ENCODE results near the gene WDR46.
A peak's percentile ranks its signal among the peaks of the same experiment; 100 is the strongest.

The WDR46 gene

GRCh38 chr6:33249732-33250630 lies 39.1 kb downstream of the WDR46 start:
- peak overlapping the region; percentile 61 for H3K27ac ChIP-seq (ENCODE audit: low read length)
- H3K4me3 ChIP-seq (ENCODE audit: low read length) = peak overlapping the region; percentile 93
- H3K36me3 ChIP-seq (ENCODE audit: insufficient read depth, low read depth, low read length) = peaks cover 10% of the 10 kb centered on the region
- peaks cover 7% of the 10 kb centered on the region; the same call in 1 of the 2 replicates for H3K4me1 ChIP-seq (ENCODE audit: insufficient read depth, low read length)
- peaks cover 33% of the 10 kb centered on the region for H3K27me3 ChIP-seq (ENCODE audit: insufficient read depth, low read length)
- H3K9me3 ChIP-seq (ENCODE audit: insufficient read depth, low read depth, low read length) = no peaks in the 10 kb centered on the region
- H3K9ac ChIP-seq (ENCODE audit: low read depth, low read length) = peak overlapping the region; percentile 92

- H3K9ac ChIP-seq (ENCODE audit: low read depth, low read length) = peak overlapping the region; percentile 92
- peaks cover 7% of the 10 kb centered on the region; the same call in 1 of the 2 replicates for H3K4me1 ChIP-seq (ENCODE audit: insufficient read depth, low read length)
- peaks cover 33% of the 10 kb centered on the region for H3K27me3 ChIP-seq (ENCODE audit: insufficient read depth, low read length)
- H3K9me3 ChIP-seq (ENCODE audit: insufficient read depth, low read depth, low read length) = no peaks in the 10 kb centered on the region
- H3K27ac ChIP-seq (ENCODE audit: low read length) = peak overlapping the region; percentile 61
- H3K4me3 ChIP-seq (ENCODE audit: low read length) = peak overlapping the region; percentile 93
- peaks cover 10% of the 10 kb centered on the region for H3K36me3 ChIP-seq (ENCODE audit: insufficient read depth, low read depth, low read length)
These were observed 39.9 kb downstream of the WDR46 start for GRCh38 chr6:33248932-33249731.

- H3K9ac ChIP-seq (ENCODE audit: low read depth, low read length) = peak overlapping the region; percentile 58; the same call in 1 of the 2 replicates
- peak overlapping the region; percentile 93 for H3K4me3 ChIP-seq (ENCODE audit: low read length)
- H3K36me3 ChIP-seq (ENCODE audit: insufficient read depth, low read depth, low read length) = peaks cover 10% of the 10 kb centered on the region
- peaks cover 7% of the 10 kb centered on the region; the same call in 1 of the 2 replicates for H3K4me1 ChIP-seq (ENCODE audit: insufficient read depth, low read length)
- H3K27me3 ChIP-seq (ENCODE audit: insufficient read depth, low read length) = peaks cover 33% of the 10 kb centered on the region
- H3K9me3 ChIP-seq (ENCODE audit: insufficient read depth, low read depth, low read length) = no peaks in the 10 kb centered on the region
- no peak overlapping the region for H3K27ac ChIP-seq (ENCODE audit: low read length)
These were observed 40.5 kb downstream of the WDR46 start for GRCh38 chr6:33248643-33248931.

GRCh38 chr6:33247977-33248642 lies 40.9 kb downstream of the WDR46 start:
- Histone ChIP-seq H3K27ac (ENCODE audit: low read length) (no peak overlapping the region), H3K4me3 (ENCODE audit: low read length) (peak overlapping the region; percentile 93), H3K36me3 (ENCODE audit: insufficient read depth, low read depth, low read length) (peaks cover 10% of the 10 kb centered on the region), H3K4me1 (ENCODE audit: insufficient read depth, low read length) (peaks cover 7% of the 10 kb centered on the region; the same call in 1 of the 2 replicates), H3K9me3 (ENCODE audit: insufficient read depth, low read depth, low read length) (no peaks in the 10 kb centered on the region), H3K27me3 (ENCODE audit: insufficient read depth, low read length) (peaks cover 38% of the 10 kb centered on the region), H3K9ac (ENCODE audit: low read depth, low read length) (peak overlapping the region; percentile 74; the same call in 1 of the 2 replicates)

- H3K27me3 ChIP-seq (ENCODE audit: insufficient read depth, low read length) = peaks cover 55% of the 10 kb centered on the region
- H3K36me3 ChIP-seq (ENCODE audit: insufficient read depth, low read depth, low read length) = no peaks in the 10 kb centered on the region
- H3K4me1 ChIP-seq (ENCODE audit: insufficient read depth, low read length) = no peaks in the 10 kb centered on the region; the same call in 1 of the 2 replicates
- H3K9me3 ChIP-seq (ENCODE audit: insufficient read depth, low read depth, low read length) = no peaks in the 10 kb centered on the region
- H3K9ac ChIP-seq (ENCODE audit: low read depth, low read length) = no peak overlapping the region
- no peak overlapping the region for H3K27ac ChIP-seq (ENCODE audit: low read length)
- no peak overlapping the region for H3K4me3 ChIP-seq (ENCODE audit: low read length)
These were observed 45.6 kb downstream of the WDR46 start for GRCh38 chr6:33243476-33243875.

GRCh38 chr6:33241968-33242367 lies 47.1 kb downstream of the WDR46 start:
- no peak overlapping the region for H3K9ac ChIP-seq (ENCODE audit: low read depth, low read length)
- peaks cover 40% of the 10 kb centered on the region for H3K27me3 ChIP-seq (ENCODE audit: insufficient read depth, low read length)
- no peaks in the 10 kb centered on the region for H3K4me1 ChIP-seq (ENCODE audit: insufficient read depth, low read length)
- H3K36me3 ChIP-seq (ENCODE audit: insufficient read depth, low read depth, low read length) = no peaks in the 10 kb centered on the region
- no peak overlapping the region for H3K4me3 ChIP-seq (ENCODE audit: low read length)
- H3K27ac ChIP-seq (ENCODE audit: low read length) = no peak overlapping the region
- no peaks in the 10 kb centered on the region for H3K9me3 ChIP-seq (ENCODE audit: insufficient read depth, low read depth, low read length)

- Histone ChIP-seq H3K4me3 (ENCODE audit: low read length) (no peak overlapping the region), H3K9ac (ENCODE audit: low read depth, low read length) (no peak overlapping the region), H3K27me3 (ENCODE audit: insufficient read depth, low read length) (peaks cover 20% of the 10 kb centered on the region; the same call in 1 of the 2 replicates), H3K36me3 (ENCODE audit: insufficient read depth, low read depth, low read length) (no peaks in the 10 kb centered on the region), H3K4me1 (ENCODE audit: insufficient read depth, low read length) (no peaks in the 10 kb centered on the region), H3K9me3 (ENCODE audit: insufficient read depth, low read depth, low read length) (no peaks in the 10 kb centered on the region), H3K27ac (ENCODE audit: low read length) (no peak overlapping the region)
These were observed 51.3 kb downstream of the WDR46 start for GRCh38 chr6:33237741-33238140.

GRCh38 chr6:33236852-33237251 lies 52.2 kb downstream of the WDR46 start:
- no peaks in the 10 kb centered on the region for H3K36me3 ChIP-seq (ENCODE audit: insufficient read depth, low read depth, low read length)
- H3K9ac ChIP-seq (ENCODE audit: low read depth, low read length) = no peak overlapping the region
- H3K27me3 ChIP-seq (ENCODE audit: insufficient read depth, low read length) = peaks cover 15% of the 10 kb centered on the region; the same call in 1 of the 2 replicates
- no peak overlapping the region for H3K27ac ChIP-seq (ENCODE audit: low read length)
- H3K4me1 ChIP-seq (ENCODE audit: insufficient read depth, low read length) = no peaks in the 10 kb centered on the region
- no peak overlapping the region for H3K4me3 ChIP-seq (ENCODE audit: low read length)
- H3K9me3 ChIP-seq (ENCODE audit: insufficient read depth, low read depth, low read length) = no peaks in the 10 kb centered on the region

GRCh38 chr6:33236328-33236727 lies 52.7 kb downstream of the WDR46 start:
- H3K27me3 ChIP-seq (ENCODE audit: insufficient read depth, low read length) = 0 out of 2 replicates have a peak, but pooled peaks cover 13% of the 10 kb centered on the region
- no peak overlapping the region for H3K27ac ChIP-seq (ENCODE audit: low read length)
- no peaks in the 10 kb centered on the region for H3K4me1 ChIP-seq (ENCODE audit: insufficient read depth, low read length)
- no peak overlapping the region for H3K9ac ChIP-seq (ENCODE audit: low read depth, low read length)
- no peak overlapping the region for H3K4me3 ChIP-seq (ENCODE audit: low read length)
- no peaks in the 10 kb centered on the region for H3K9me3 ChIP-seq (ENCODE audit: insufficient read depth, low read depth, low read length)
- no peaks in the 10 kb centered on the region for H3K36me3 ChIP-seq (ENCODE audit: insufficient read depth, low read depth, low read length)

- H3K4me3 ChIP-seq (ENCODE audit: low read length) = no peak overlapping the region
- no peaks in the 10 kb centered on the region for H3K36me3 ChIP-seq (ENCODE audit: insufficient read depth, low read depth, low read length)
- 0 out of 2 replicates have a peak, but pooled peaks cover 11% of the 10 kb centered on the region for H3K27me3 ChIP-seq (ENCODE audit: insufficient read depth, low read length)
- H3K4me1 ChIP-seq (ENCODE audit: insufficient read depth, low read length) = no peaks in the 10 kb centered on the region
- H3K9me3 ChIP-seq (ENCODE audit: insufficient read depth, low read depth, low read length) = no peaks in the 10 kb centered on the region
- H3K9ac ChIP-seq (ENCODE audit: low read depth, low read length) = no peak overlapping the region
- H3K27ac ChIP-seq (ENCODE audit: low read length) = no peak overlapping the region
These were observed 53.8 kb downstream of the WDR46 start for GRCh38 chr6:33235221-33235634.
